Activated T-cell treated with anti-CD3 and anti-CD28 coated beads, Interleukin-2, amount 50 U/mL, for 48 hours (primary cell): ENCODE data around the gene ZFAND3.

Source experiments
- DNase-seq, 2 experiments: peaks; one replicate each; pipeline ENCODE4 v3.0.0-alpha.2; 2020

The ZFAND3 gene

GRCh38 chr6:37798436-37799262 lies 20.9 kb upstream of the ZFAND3 start:
- DNase-seq: no peak

- no peak for DNase-seq
Observed at GRCh38 chr6:37799263-37799644, 20.3 kb upstream of the ZFAND3 start.

GRCh38 chr6:37800703-37801604 lies 18.6 kb upstream of the ZFAND3 start:
- no peak for DNase-seq

- no peak for DNase-seq
Observed at GRCh38 chr6:37801605-37801940, 18.0 kb upstream of the ZFAND3 start.

GRCh38 chr6:37802810-37803209 lies 16.7 kb upstream of the ZFAND3 start:
- no peak for DNase-seq

GRCh38 chr6:37804586-37804985 lies 14.9 kb upstream of the ZFAND3 start:
- DNase-seq: no peak

GRCh38 chr6:37806213-37806612 lies 13.3 kb upstream of the ZFAND3 start:
- no peak for DNase-seq

GRCh38 chr6:37807656-37808055 lies 11.9 kb upstream of the ZFAND3 start:
- DNase-seq: no peak

- DNase-seq: no peak
Observed at GRCh38 chr6:37809197-37809543, 10.4 kb upstream of the ZFAND3 start.

GRCh38 chr6:37812841-37813240 lies 6.7 kb upstream of the ZFAND3 start:
- DNase-seq: no peak

GRCh38 chr6:37814374-37814773 lies 5.2 kb upstream of the ZFAND3 start:
- DNase-seq: no peak

GRCh38 chr6:37816599-37817375 lies 2.7 kb upstream of the ZFAND3 start:
- DNase-seq: no peak

GRCh38 chr6:37818536-37819176 lies 871 bp upstream of the ZFAND3 start:
- peak in 1 of 2 experiments; percentile 96 for DNase-seq

- peak; percentile 61 to 63 for DNase-seq
Observed at GRCh38 chr6:37819802-37820717, 533 bp downstream of the ZFAND3 start.

- DNase-seq: no peak
Observed at GRCh38 chr6:37820718-37821079, 1.2 kb downstream of the ZFAND3 start.

GRCh38 chr6:37821446-37821845 lies 1.9 kb downstream of the ZFAND3 start:
- DNase-seq: no peak

- peak; percentile 65 to 66 for DNase-seq
Observed at GRCh38 chr6:37822851-37823682, 3.5 kb downstream of the ZFAND3 start.

GRCh38 chr6:37824170-37824569 lies 4.6 kb downstream of the ZFAND3 start:
- DNase-seq: no peak

- no peak for DNase-seq
Observed at GRCh38 chr6:37826188-37826587, 6.7 kb downstream of the ZFAND3 start.

GRCh38 chr6:37826993-37827392 lies 7.5 kb downstream of the ZFAND3 start:
- DNase-seq: no peak
